Measurements from ENCODE around the gene SSH3.

SSH3 gene

DNA sequence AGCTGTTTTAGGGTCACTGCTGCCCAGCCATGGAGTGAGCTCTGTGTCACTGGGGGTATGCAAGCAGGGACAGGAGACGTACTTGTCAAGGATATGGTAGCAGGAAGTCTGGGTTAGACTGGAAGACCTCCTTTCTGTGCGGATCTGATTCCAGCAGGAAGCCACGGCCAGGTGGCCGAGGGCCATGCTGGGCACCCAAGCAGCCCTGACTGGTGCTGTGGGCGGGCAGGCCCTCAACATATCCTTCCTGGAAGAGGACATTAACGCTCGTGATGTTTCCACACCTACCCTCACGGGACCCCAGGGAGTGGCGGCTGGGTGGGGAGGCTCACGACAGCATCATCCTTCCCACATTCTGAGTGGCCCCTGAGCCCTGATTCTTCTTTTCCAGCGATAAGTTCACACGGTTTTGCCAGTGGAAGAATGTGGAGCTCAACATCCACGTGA, 23.0 kb upstream of the SSH3 start:
- DNase-seq: peak in 1 of 2 donors; percentile 29

DNA sequence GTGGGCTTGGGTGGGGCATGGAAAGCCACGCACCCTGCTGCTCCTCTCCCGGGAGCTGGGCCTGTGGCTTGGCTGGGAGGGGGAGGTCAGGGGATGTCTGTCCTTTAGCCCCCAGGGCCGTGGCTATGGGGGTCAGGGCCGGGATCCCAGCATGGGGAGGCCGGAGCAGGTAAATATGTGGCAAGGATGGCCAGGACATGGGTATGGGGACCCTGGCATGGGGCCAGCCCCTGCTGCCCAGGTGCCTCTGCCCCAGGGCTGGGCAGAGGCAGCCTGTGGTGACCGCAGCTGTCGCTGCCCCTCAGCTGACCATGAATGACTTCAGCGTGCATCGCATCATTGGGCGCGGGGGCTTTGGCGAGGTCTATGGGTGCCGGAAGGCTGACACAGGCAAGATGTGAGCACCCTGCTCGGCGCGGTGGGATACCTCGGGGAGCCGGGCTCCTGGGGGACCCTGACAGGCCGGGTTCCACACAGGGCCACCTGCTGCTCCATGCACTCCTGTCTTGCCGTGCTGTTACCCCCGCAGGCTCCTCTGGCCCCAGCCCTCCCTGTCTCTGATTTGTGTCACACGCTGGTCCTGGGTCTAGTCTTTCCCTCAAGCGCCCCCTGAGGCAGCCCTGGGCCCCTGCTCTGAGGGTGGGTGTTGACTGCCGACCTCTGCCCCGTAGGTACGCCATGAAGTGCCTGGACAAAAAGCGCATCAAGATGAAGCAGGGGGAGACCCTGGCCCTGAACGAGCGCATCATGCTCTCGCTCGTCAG, 22.4 kb upstream of the SSH3 start:
- no peak for DNase-seq

DNA sequence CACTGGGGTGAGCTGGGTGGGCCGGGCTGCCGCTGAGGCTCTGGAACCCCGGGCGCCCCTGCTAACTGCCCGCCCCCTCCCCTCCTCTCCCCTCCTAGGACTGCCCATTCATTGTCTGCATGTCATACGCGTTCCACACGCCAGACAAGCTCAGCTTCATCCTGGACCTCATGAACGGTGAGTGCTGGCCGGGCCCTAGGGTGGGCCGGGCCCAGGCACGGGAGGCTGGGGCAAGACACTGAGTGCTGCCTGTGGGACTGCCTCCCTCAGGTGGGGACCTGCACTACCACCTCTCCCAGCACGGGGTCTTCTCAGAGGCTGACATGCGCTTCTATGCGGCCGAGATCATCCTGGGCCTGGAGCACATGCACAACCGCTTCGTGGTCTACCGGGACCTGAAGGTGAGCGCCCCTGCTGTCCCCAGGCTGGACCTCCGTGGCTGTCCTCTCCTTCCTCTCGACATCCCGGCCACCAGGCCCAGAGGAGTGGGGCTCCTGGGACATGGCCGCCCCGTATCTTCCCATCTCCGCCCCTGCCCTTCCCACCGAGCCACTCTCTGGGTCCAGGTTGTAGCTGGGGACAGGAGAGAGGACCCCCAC, 21.7 kb upstream of the SSH3 start:
- DNase-seq: no peak

DNA sequence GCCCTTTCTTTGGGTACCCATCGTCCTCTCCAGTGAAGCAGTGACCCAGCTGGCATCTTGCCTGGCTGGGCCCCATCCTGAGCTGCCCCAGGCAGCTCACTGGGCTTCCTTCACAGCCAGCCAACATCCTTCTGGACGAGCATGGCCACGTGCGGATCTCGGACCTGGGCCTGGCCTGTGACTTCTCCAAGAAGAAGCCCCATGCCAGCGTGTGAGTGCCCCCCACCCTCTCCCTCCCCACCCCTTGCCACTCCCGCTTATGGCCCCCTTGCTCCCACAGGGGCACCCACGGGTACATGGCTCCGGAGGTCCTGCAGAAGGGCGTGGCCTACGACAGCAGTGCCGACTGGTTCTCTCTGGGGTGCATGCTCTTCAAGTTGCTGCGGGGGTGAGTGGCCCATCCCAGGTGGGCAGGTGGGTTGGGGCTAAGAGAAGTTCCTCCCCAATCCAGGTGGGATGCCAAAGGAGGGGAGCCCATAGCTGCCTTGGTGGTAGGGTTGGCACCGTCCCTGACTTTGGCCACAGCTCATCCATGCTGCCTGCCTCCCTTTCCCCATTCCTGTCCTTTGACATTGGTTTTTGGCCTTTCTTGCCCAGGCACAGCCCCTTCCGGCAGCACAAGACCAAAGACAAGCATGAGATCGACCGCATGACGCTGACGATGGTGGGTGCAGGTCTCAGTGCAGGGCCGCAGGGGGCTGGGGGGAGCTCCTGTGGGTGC, 21.0 kb upstream of the SSH3 start:
- DNase-seq: no peak

DNA sequence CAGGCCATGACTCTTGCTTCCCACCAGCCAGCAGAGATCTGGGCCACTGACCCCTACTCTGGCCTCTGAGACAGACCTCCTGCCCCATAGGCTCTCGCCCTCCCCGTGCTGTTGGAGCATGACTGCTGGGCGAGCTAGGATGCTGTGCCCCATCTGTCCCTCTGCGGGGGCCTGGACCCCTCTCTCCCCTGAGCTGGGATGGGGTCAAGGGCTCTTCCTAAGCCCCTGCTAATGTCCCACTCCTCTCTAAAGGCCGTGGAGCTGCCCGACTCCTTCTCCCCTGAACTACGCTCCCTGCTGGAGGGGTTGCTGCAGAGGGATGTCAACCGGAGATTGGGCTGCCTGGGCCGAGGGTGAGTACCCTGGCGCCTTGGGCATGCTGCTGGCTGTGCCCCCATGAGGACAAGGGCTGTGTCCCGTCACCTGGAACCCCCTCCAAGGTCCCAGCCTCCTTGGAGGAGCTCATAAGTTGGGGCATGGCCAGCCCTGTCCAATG, 20.4 kb upstream of the SSH3 start:
- no peak for DNase-seq

DNA sequence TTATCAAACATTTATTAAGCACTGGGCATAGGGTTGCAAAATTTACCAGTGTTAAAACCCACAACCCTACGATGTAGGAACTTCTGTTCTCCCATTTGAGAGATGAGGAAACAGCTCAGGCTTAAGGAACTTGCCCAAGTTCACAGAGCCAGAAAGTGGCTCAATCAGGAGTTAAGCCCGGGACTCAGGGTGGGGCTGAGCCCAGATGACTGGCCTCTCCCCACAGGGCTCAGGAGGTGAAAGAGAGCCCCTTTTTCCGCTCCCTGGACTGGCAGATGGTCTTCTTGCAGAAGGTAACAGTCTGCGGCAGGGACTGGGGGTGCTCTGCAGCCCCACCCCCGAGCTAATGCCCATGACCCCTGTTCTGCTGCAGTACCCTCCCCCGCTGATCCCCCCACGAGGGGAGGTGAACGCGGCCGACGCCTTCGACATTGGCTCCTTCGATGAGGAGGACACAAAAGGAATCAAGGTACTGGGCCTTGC, 19.8 kb upstream of the SSH3 start:
- peak; percentile 96 to 98 for DNase-seq

DNA sequence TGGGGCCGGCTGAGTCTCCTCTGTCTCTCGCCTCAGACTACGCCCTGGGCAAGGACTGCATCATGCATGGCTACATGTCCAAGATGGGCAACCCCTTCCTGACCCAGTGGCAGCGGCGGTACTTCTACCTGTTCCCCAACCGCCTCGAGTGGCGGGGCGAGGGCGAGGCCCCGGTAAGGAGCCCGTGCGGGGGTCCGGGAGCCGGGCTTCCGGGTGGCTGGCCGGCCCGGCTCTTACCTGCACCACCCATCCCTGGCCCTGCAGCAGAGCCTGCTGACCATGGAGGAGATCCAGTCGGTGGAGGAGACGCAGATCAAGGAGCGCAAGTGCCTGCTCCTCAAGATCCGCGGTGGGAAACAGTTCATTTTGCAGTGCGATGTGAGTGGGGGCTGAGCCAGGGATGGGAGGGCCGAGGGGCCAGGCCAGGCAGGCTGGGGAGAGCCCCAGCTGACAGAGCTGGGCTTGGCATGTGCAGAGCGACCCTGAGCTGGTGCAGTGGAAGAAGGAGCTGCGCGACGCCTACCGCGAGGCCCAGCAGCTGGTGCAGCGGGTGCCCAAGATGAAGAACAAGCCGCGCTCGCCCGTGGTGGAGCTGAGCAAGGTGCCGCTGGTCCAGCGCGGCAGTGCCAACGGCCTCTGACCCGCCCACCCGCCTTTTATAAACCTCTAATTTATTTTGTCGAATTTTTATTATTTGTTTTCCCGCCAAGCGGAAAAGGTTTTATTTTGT, 18.4 kb upstream of the SSH3 start:
- DNase-seq: no peak

DNA sequence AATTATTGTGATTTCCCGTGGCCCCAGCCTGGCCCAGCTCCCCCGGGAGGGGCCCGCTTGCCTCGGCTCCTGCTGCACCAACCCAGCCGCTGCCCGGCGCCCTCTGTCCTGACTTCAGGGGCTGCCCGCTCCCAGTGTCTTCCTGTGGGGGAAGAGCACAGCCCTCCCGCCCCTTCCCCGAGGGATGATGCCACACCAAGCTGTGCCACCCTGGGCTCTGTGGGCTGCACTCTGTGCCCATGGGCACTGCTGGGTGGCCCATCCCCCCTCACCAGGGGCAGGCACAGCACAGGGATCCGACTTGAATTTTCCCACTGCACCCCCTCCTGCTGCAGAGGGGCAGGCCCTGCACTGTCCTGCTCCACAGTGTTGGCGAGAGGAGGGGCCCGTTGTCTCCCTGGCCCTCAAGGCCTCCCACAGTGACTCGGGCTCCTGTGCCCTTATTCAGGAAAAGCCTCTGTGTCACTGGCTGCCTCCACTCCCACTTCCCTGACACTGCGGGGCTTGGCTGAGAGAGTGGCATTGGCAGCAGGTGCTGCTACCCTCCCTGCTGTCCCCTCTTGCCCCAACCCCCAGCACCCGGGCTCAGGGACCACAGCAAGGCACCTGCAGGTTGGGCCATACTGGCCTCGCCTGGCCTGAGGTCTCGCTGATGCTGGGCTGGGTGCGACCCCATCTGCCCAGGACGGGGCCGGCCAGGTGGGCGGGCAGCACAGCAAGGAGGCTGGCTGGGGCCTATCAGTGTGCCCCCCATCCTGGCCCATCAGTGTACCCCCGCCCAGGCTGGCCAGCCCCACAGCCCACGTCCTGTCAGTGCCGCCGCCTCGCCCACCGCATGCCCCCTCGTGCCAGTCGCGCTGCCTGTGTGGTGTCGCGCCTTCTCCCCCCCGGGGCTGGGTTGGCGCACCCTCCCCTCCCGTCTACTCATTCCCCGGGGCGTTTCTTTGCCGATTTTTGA, 17.5 kb upstream of the SSH3 start:
- peak; percentile 31 to 49 for DNase-seq

DNA sequence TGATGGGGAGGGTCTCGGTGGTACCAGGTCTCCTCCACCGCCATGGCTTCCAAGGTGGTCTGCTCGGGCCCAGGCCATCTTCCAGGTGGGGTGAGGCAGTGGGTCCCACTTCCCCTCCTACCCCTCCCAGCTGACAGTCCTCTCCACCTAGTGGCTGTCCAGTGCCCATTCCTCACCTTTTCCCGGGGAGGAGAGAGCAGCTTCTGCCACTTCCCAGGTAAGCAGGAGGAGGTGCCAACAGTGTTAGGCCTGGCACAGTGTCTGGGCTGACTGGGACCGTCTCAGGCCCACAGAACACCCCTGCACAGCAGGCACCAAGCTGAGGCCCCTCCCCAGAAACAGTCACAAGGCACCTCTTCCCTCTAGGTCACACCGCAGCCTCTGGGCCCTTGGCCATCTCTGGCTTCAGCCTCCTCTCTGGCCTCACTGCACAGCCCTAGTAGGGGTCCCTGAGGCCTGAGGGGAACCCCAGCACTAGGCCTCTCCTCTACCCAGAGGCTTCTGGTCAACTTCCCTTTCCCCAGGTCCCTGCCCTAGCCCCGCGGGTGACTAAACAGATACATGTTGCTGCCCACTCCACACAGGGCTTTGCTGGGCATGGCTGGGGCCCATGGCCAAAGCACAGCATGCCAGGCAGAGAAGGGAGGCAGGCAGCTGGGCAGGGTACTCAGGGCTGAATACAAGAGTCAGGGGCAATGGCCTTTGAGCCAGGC, 16.6 kb upstream of the SSH3 start:
- DNase-seq: peak; percentile 81 to 87

DNA sequence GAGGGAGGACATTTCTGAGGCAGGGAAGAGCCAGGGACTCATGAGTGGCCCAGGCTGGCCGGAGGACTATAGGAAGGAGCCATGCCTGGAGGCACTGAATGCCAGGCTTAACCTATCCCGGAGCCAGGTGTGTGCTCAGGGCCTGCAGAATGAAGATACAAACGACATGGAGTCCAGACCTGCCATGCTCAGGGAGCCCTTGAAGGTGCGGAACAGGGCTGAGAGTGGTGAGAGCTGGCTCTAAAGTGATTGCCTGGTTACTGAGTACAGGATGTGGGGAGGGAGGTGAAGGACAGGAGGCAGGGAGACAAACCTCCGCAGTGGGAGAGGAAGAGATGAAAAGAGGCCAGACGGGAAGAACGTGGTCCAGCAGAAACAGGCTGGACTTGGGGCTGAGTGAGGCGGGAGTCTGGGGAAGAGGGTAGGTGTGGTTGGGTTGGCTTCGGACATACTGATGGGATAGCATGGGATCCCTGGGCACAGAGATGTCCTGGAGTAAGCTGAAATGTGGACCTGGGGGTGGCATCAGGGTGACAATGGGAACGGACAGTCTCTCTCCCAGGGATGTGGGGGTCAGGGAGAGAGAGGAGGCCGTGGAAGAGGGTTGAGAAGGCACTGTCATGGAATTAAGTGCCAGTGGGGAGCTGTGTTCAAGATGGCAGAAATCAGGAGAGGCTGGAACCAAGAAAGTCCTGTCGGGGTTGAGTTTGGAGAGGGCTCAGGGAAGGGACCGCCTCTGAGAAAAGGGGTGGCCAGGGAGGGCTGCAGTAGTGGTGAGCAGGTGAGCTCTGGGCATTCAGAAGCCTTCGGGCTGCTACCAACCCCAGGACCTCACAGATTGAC, 15.8 kb upstream of the SSH3 start:
- no peak for DNase-seq

DNA sequence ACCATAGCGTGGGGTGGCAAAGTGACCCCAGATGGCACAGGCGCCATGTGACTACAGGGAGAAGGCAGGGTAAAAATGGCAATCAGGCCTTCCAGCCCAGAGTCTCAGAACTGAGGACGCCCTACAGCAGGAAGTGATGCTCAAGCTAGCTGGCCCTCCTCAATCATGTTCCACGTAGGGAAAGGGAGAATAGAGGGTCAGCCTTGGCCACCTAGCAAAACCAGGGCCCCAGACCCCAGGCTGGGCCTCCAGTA, 15.2 kb upstream of the SSH3 start:
- no peak for DNase-seq

DNA sequence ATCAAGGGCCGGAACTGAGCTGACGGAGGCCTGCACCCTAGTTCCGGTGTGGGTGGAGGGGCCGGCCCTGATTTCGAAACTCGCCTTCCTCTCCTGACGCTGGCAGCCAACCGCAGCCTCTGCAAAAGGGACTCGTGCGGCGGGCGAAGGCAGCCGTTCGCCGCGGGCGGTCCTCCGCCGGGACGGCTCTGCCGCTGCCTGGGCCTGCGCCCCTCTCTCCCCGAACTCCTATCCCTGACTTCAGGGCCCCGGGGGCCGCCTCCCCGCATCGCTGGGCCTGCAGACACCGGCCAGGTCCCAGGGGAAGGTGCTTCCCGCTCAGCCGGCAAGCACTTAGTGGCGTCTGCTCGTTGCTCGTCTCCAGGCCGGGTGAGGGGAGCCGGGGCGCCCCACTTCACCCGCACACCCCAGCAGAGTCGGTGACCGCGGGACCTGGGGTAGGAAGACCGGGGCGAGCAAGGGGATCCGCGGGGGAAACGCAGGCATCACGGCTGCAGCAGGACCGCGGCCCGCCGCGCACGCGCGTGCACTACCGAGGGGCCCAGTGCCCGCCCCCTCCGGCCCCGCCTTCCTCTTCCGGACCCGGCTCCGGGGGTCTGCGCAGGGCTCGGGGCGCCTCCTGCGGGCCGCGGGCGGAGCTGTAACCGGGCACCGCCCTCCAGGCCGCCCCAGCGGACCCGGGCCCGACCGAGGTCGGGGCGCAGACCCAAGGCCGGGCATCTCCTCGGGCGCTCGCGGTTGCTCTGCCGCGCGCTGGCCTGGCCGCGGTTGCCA, 14.7 kb upstream of the SSH3 start:
- DNase-seq: peak; percentile 96 to 97

DNA sequence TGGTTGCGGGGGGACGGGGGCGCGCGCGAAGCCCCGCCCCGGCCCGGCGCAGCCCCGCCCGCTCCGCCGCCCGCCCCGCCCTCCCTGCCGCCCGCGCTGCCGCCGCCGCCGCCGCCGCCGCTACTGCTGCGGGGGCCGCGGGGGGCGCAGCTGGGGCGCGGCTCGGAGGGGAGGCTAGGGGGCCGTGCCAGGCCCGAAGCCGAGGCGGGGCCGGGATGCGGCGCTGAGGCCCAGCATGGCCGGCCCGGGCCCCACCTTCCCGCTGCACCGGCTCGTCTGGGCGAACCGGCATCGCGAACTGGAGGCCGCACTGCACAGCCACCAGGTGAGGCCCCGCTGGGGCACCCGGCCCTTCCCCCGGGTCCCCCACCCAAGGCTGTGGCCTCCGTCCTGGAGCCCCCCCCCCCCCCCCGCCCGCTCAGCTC, 14.1 kb upstream of the SSH3 start, which contains the start of gene ANKRD13D:
ANKRD13D (plus strand) TSS at position 78 of the 425 bp plus-strand sequence; CDS start at position 236, 158 bp downstream.
- no peak for DNase-seq

DNA sequence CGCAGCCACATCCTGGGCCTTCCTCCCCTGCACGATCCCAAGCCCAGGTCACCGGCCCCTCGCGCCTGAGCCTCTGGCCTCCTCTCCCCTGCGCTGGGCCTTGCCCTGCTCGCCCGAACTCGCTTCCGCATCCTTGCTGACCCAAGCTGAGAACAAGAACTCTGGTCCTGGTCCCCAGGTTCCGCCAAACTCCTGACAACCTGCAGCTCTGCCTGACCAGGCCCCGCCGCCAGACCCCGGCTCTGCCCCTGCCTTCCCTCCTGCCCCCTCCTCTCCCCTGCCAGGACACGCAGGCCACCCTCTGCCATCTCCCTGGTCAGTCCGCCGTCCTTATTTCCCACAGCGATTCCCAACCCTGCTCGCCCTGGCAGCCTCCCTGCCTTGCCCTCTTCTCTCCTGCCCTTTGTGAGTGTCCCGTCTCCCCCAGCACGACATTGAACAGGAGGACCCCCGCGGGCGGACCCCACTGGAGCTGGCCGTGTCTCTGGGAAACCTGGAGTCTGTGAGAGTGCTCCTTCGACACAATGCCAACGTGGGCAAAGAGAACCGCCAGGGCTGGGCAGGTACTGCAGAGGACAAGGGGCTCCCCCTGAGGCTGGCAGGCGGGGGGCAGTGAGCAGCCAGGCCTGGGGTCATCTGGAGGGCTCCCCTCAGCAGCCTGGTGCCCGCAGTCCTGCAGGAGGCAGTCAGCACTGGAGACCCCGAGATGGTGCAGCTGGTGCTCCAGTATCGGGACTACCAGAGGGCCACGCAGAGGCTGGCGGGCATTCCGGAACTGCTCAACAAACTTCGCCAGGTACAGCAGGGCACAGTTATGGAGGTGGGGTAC, 13.5 kb upstream of the SSH3 start:
- peak; percentile 28 to 48 for DNase-seq

DNA sequence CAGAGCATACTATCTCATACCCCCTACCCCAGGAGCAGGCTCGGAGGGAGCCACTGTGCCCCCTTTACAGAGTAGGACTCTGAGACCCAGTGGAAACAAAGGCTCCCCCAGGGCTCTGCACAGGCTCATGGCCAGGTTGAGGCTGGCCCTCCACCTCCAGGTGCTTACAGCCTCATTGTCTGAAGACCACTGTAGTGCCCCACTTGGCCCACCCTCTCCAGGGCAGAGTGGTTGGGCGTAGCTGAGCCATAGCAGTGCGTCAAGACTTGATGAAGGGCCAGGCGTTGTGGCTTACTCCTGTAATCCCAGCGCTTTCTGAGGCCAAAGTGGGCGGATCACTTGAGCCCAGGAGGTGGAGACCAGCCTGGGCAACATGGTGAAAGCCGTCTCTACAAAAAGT, 12.5 kb upstream of the SSH3 start:
- DNase-seq: no peak

DNA sequence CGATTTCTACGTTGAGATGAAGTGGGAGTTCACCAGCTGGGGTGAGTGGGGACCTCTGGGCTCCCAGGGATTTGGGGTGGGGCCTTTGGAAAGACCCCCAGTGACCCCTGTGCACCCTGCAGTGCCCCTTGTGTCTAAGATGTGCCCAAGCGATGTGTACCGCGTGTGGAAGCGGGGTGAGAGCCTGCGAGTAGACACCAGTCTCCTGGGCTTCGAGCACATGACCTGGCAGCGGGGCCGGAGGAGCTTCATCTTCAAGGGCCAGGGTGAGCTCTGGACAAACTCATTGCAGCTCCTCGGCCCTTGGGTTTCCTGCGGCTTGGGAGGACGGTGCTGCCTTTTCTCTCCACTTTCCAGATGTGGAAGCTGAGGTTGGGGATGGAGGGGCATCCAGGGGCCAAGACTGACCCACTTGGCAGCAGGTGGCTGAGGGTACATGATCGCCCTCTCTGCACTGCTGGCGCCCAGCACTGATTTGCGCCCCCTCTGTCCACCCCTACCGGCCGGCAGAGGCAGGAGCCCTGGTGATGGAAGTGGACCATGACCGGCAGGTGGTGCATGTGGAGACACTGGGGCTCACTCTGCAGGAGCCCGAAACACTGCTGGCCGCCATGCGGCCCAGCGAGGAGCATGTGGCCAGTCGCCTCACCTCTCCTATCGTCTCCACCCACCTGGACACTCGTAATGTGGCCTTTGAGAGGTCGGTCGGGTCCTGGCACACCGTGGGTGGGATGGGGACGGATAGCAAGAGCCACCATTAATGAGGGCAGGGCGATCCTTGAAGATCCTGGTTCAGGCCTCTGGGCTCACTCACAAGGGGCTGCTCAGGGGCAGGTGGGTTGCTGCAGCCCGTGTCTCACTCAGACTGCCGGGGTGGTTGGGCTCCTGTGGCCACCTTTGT, 11.6 kb upstream of the SSH3 start:
- DNase-seq: no peak

DNA sequence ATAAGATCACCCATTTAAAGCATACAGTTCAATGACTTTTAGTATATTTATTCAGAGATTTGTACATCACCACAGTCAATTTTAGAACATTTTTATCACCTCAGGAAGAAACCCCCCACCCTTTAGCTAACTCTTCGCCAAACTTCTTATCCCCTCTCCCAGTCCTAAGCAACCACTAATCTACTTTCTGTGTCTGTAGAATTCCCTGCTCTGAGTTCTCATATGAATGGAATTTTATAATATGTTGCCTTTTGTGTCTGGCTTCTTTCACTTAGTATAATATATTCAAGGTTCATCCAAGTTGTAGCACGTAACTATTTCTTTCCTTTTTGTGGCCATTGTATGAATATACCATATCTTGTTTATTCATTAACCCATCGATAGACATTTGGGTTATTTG, 10.7 kb upstream of the SSH3 start:
- DNase-seq: no peak

Measured in inflammatory macrophage (primary cell).